Hepatocyte (in vitro differentiated cells): ENCODE results near the gene TMEM178A. TPM values are rescaled to one million over a fixed set of nuclear protein-coding genes. Genes with fewer than 3 reads are reported as not detected.

ENCODE experiments used
- DNase-seq: peaks from one replicate; pipeline ENCODE4 v3.0.0-alpha.2; 2016; ENCODE audit warnings: low spot score
- H2AFZ ChIP-seq: fragments of 200-600 bp; sonication (generic); 2 replicates; pipeline ENCODE4 v1.6.0; 2016; ENCODE audit warnings: antibody characterized with exemption, mild to moderate bottlenecking
- H3K27ac ChIP-seq: fragments of 200-600 bp; sonication (generic); 2 replicates; pipeline ENCODE4 v1.5.1; 2016; ENCODE audit warnings: mild to moderate bottlenecking
- H3K27me3 ChIP-seq: fragments of 200-600 bp; sonication (generic); 2 replicates; pipeline ENCODE4 v1.6.1; 2016
- H3K36me3 ChIP-seq: fragments of 200-600 bp; sonication (generic); replicated peaks from 2 replicates; pipeline ENCODE4 v1.5.1; 2016; ENCODE audit warnings: low read depth; ENCODE audit not compliant: insufficient read depth
- H3K4me1 ChIP-seq: fragments of 200-600 bp; sonication (generic); 2 replicates; pipeline ENCODE4 v1.5.1; 2016; ENCODE audit warnings: mild to moderate bottlenecking, moderate library complexity; ENCODE audit not compliant: insufficient read depth
- H3K4me2 ChIP-seq: fragments of 200-600 bp; sonication (generic); 2 replicates; pipeline ENCODE4 v1.6.0; 2016
- H3K4me3 ChIP-seq: fragments of 200-600 bp; sonication (generic); 2 replicates; pipeline ENCODE4 v1.5.1; 2016; ENCODE audit warnings: mild to moderate bottlenecking
- H3K79me2 ChIP-seq: fragments of 200-600 bp; sonication (generic); 2 replicates; pipeline ENCODE4 v1.6.0; 2017; ENCODE audit warnings: mild to moderate bottlenecking
- H3K9me2 ChIP-seq: fragments of 200-600 bp; sonication (generic); replicated peaks from 2 replicates; pipeline ENCODE4 v1.6.0; 2017; ENCODE audit warnings: mild to moderate bottlenecking; ENCODE audit not compliant: insufficient read depth
- H3K9me3 ChIP-seq: fragments of 200-600 bp; sonication (generic); 2 replicates; pipeline ENCODE4 v1.5.1; 2016; ENCODE audit warnings: low read depth, mild to moderate bottlenecking
- H4K20me1 ChIP-seq: fragments of 200-600 bp; sonication (generic); 2 replicates; pipeline ENCODE4 v1.6.0; 2016; ENCODE audit warnings: mild to moderate bottlenecking; ENCODE audit not compliant: insufficient read depth, poor library complexity, severe bottlenecking
- CTCF ChIP-seq: fragments of 200-600 bp; sonication (generic); IDR thresholded peaks from 2 replicates; pipeline ENCODE4 v1.5.1; 2016; ENCODE audit warnings: antibody characterized with exemption, mild to moderate bottlenecking; ENCODE audit not compliant: poor library complexity
- EZH2 ChIP-seq: fragments of 200-600 bp; sonication (generic); IDR thresholded peaks from 2 replicates; pipeline ENCODE4 v1.6.1; 2016; ENCODE audit warnings: antibody characterized with exemption, mild to moderate bottlenecking, borderline replicate concordance
- EZH2phosphoT487 ChIP-seq: fragments of 200-600 bp; sonication (generic); IDR thresholded peaks from one replicate; pipeline ENCODE4 v1.6.1; 2018; ENCODE audit warnings: antibody characterized with exemption, mild to moderate bottlenecking, low read depth, moderate library complexity; ENCODE audit not compliant: unreplicated experiment, severe bottlenecking
- WGBS: methylation state at CpG from one replicate; pipeline ENCODE4 v1.1.6; 2016; ENCODE audit warnings: low lambda C conversion rate; ENCODE audit errors: missing lambda C conversion rate; 5-methylcytosine and 5-hydroxymethylcytosine counted together
- polyA plus RNA-seq: library from polyadenylated mRNA; unstranded; fragments of >200 nt; fragmentation: Nextera tagmentation; extraction: Ambion mirVana; gene quantifications from 2 replicates; pipeline ENCODE4 v1.2.1, GENCODE V29; 2016
- total RNA-seq: library from RNA; depleted of rRNA; stranded (reverse); fragments of >200 nt; gene quantifications from 2 replicates; pipeline ENCODE4 v1.2.3, GENCODE V29; 2014

The TMEM178A gene
- total and polyA plus RNA-seq, 2 experiments from 2014 or later = 3.9 to 6.6 TPM

- Histone ChIP-seq H4K20me1 (no peaks in the 10 kb centered on the region), H3K4me3 (no peak overlapping the region), H3K9me2 (no peaks in the 10 kb centered on the region), H3K4me1 (no peaks in the 10 kb centered on the region), H3K27me3 (no peaks in the 10 kb centered on the region), H3K36me3 (no peaks in the 10 kb centered on the region), H3K9me3 (no peaks in the 10 kb centered on the region), H3K79me2 (no peaks in the 10 kb centered on the region), H3K27ac (peak overlapping the region; percentile 50), H2AFZ (no peak overlapping the region), H3K4me2 (no peak overlapping the region)
- TF ChIP-seq EZH2phosphoT487 = no peak
- no peak for TF ChIP-seq CTCF
- TF ChIP-seq EZH2 = no peak
- DNase-seq = no peak
- WGBS = 61% methylated on average over 3 of the region's 3 CpGs
These were observed 34.5 kb upstream of the TMEM178A start for GRCh38 chr2:39631256-39631655.

DNA sequence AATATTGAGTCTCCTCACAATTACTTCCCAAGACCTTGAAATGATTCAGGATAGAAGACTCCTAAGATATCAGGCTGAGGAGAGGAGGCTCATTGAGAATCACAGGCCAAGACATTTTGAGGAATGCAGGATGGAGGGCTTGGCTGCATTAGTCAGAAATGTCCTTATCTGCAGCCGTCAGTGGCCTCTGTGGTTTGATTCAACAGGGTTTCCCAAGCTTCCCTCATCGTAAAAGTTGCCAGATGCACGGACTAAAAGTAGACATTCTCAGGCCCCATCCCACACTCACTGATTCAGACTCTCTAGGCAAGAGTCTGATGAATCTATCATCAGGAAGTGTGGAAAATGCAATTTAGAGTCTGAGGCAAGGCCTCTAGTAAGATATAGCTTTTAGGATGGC lies 34.0 kb upstream of the TMEM178A start:
- H4K20me1 ChIP-seq = no peaks in the 10 kb centered on the region
- H3K79me2 ChIP-seq = no peaks in the 10 kb centered on the region
- peak overlapping the region; percentile 50 for H3K27ac ChIP-seq
- H3K27me3 ChIP-seq = no peaks in the 10 kb centered on the region
- no peak overlapping the region for H3K4me2 ChIP-seq
- H2AFZ ChIP-seq = no peak overlapping the region
- no peaks in the 10 kb centered on the region for H3K4me1 ChIP-seq
- no peaks in the 10 kb centered on the region for H3K9me3 ChIP-seq
- DNase-seq = peak; percentile 51
- TF ChIP-seq EZH2phosphoT487 = no peak
- TF ChIP-seq CTCF = no peak
- TF ChIP-seq EZH2 = no peak
- H3K36me3 ChIP-seq = no peaks in the 10 kb centered on the region
- no peaks in the 10 kb centered on the region for H3K9me2 ChIP-seq
- no peak overlapping the region for H3K4me3 ChIP-seq
- 27% methylated on average over 3 of the region's 3 CpGs for whole genome bisulfite sequencing

- Histone ChIP-seq H3K27ac (no peak overlapping the region), H3K4me2 (no peak overlapping the region), H3K9me3 (no peaks in the 10 kb centered on the region), H3K9me2 (no peaks in the 10 kb centered on the region), H3K79me2 (no peaks in the 10 kb centered on the region), H4K20me1 (no peaks in the 10 kb centered on the region), H3K27me3 (no peaks in the 10 kb centered on the region), H3K4me1 (no peaks in the 10 kb centered on the region), H3K4me3 (no peak overlapping the region), H2AFZ (no peak overlapping the region), H3K36me3 (no peaks in the 10 kb centered on the region)
- WGBS = 95% methylated on average over 4 of the region's 4 CpGs
- no peak for TF ChIP-seq EZH2
- TF ChIP-seq EZH2phosphoT487 = no peak
- TF ChIP-seq CTCF = no peak
- DNase-seq = no peak
These were observed 32.8 kb upstream of the TMEM178A start for GRCh38 chr2:39632876-39633275.

DNA sequence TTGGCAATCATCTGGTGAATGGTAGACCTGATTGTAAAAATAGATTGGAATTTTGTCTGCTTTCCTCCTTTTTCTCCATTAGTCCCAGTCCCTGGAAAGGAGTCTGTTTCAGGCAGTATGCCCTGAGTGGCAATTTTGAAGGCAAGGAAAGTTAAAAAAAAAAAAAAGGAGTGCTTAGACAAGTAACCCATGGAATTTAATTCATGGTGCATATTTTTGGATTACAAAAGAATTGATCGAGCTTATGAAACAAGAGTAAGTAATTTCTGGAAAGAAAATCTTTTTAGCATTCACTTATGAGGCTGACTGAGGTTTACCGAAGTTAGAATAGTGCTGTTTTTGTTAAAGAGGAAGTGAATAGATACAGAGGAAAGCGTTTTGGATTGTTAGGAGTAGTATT lies 29.4 kb upstream of the TMEM178A start:
- Histone ChIP-seq H3K27ac (no peak overlapping the region), H4K20me1 (no peaks in the 10 kb centered on the region), H3K36me3 (no peaks in the 10 kb centered on the region), H3K4me2 (no peak overlapping the region), H3K9me3 (no peaks in the 10 kb centered on the region), H2AFZ (no peak overlapping the region), H3K4me1 (no peaks in the 10 kb centered on the region), H3K79me2 (no peaks in the 10 kb centered on the region), H3K27me3 (no peaks in the 10 kb centered on the region), H3K9me2 (no peaks in the 10 kb centered on the region), H3K4me3 (no peak overlapping the region)
- DNase-seq = no peak
- TF ChIP-seq EZH2 (no peak), EZH2phosphoT487 (no peak), CTCF (no peak)
- 96% methylated on average over 3 of the region's 3 CpGs for WGBS
